Erythroblast (primary cell): Measurements from ENCODE around the gene NCOR2.

Experiments
- GATA1 ChIP-seq: IDR thresholded peaks from 2 replicates; pipeline ENCODE4 v1.6.1; 2011; ENCODE audit warnings: low read depth, mild to moderate bottlenecking, control low read depth, low read length, moderate library complexity
- POLR2A ChIP-seq: IDR thresholded peaks from 2 replicates; pipeline ENCODE4 v1.6.1; 2011; ENCODE audit warnings: mild to moderate bottlenecking, low read length

GRCh38 chr12:124547626-124548025 is 19.8 kb downstream of the NCOR2 start:
- no peak for TF ChIP-seq POLR2A
- TF ChIP-seq GATA1: no peak
